Left cardiac atrium (tissue), 4 donors: ENCODE measurements around the gene CEP170B. TPM values are rescaled to one million over a fixed set of nuclear protein-coding genes. Genes with fewer than 3 reads are reported as not detected.

ENCODE experiments used
- ATAC-seq, 2 donors: fragments of 200-7000 bp; cut with Tn5 transposase; one replicate each; pipeline ENCODE4 v1.9.1; 2020; ENCODE audit warnings: mild to moderate bottlenecking in 2 of 2, moderate library complexity in 2 of 2
- DNase-seq: peaks from one replicate; pipeline ENCODE4 v3.0.0-alpha.2; 2020
- intact Hi-C, 2 donors: fragments of 100-400 bp; cut with DNase I; formaldehyde crosslinking; loops; one replicate each; pipeline versions ENCODE4 v1.14.1 to v1.15.1; 2022 to 2023
- total RNA-seq, 2 donors: library from RNA; stranded (reverse); fragmentation: NEBNext Ultra II Directional; extraction: Animal tissue kit (Norgen Biotek cat#: 25700); gene quantifications; one replicate each; pipeline ENCODE4 v1.2.1, GENCODE V29; 2021
- donor health status: DM: no; HTN: yes; CAD: no.
- donor health status: DM: no; HTN: yes; CAD: no; lungs with severe emphysema.
- donor health status: DM: yes; HTN: yes; CAD: no.
- donor health status: Dilated cardiomyopathy.

Gene CEP170B
- total RNA-seq, 2 donors from 2014 or later = 12.4 to 17.2 TPM

DNA sequence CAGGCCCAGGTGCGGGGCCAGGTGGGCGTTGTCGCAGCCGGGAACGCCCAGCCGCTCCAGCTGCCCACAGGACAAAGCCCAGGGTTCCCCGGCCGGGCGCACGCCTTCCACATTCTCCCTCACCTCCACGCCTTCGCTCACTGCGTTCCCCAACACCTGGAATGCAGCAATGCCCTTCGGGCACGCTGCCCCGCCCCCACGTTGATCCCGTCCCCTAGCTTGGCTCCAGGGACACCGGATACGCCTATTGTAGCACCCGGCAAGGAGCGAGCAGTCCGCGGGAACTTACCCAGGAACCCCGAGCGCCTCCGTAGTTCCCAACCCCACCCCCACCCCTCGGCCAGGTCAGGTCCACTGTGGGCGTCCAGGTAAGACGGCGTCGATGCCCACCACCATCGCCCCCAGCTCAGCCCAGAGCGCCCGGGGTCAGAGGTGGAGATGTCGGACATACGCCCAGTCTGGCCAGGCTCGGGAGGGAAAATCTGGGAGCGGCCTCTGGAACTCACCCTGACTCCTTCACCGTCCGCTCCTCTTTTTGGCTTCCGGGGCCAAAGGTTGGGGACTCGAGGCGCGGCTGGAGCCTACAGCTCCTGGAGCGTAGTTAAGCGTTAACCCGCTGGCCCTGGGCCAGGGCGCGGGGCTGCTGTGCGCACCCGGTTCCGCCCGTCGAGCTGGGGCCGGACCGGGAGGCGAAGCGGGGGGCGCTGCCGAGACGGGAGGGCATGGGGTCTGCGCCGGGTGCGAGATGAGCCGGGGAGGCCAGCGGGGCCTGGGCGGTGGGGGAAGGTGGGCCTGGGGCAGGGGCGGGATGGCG is 594 bp upstream of the CEP170B start:
- DNase-seq (no peak), ATAC-seq (peak; percentile 0 to 3)
- intact Hi-C loops = no loop called here

DNA sequence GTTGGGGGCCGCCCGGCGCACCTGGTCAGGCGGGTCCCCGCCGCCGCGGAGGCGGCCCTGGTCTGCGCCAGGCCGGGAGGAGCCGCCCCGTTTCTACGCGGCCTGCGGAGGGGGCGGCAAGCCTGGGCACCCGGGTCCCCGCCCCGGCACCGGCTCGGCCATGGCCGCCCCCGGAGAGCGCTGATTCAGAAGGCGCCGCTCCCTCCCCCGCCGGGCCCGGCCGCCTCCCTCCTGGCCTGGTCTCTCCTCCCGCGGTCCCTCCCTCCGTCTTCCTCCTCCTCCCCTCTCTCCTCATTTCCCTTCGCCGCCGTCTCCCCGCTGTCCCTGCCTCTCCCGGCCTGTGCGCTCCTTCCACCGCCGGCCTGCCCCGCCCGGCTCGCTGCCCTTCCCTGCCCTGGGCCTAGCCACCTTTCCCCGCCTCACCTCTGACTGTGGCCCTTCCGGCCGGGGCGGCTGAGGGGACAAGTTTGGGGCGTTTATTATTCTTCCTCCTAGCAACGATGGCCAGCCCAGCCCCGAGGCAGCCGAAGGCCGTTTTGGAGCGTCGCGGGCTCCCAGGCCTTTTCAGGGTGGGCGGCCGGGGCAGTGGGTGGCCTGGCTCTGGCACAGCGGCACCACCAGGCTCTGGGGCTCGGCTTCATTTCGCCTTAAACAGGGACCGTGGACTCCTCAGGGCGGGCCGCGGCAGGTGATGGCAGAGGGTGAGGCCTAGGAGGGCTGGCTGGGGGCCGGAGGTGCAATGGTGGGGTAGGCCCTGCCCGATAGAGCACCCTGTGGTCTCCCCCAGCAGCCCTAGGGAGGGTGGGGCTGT is 768 bp downstream of the CEP170B start:
- DNase-seq (peak; percentile 77), ATAC-seq (peak; percentile 80 to 87)
- intact Hi-C loops = no loop called here

DNA sequence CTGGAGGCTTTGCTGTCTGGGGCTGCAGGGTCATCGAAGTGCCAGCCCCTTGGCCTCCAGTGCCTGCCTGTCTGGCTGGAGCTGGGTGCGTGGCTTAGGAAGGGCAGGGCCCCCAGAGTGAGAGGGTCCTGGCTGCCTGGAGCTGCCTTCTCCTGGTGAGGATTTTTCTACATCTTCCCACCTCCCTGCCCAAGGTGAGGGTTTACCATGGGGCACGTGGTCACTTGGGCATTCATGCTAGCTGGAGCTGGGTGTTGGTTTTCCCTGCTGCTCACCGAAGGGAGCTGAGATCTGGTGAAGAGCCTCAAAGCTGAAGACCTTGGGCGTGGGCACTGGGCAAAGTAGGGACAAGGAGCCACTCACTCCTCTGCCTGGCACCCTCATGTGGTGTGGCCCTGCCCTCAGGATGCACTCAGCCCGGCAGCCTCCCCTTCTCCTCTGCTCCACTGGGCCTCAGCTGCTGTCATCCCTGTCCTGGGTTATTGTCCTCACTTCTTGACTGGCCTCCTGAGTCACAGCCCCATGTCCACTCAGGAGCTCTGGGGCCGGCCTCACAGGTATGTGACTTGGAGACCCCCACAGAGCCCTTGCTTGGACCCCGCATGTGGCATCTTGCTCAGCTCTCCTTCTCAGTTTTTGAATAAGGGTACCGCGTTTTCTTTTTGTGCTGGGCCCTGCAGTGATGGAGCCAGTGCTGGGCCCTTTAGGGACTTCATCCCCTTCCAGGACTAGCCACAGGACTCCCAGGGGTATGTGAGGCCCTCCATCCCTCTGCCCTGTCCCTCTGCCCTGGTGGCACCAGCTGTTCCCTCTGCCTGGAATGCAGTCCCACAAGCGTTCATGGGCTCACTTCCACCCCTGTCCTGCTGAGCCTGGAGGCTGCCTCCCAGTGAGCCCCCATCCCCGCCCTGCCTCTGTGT is 1.6 kb downstream of the CEP170B start:
- intact Hi-C loops = no loop called here
- no peak for ATAC-seq
- DNase-seq = no peak

DNA sequence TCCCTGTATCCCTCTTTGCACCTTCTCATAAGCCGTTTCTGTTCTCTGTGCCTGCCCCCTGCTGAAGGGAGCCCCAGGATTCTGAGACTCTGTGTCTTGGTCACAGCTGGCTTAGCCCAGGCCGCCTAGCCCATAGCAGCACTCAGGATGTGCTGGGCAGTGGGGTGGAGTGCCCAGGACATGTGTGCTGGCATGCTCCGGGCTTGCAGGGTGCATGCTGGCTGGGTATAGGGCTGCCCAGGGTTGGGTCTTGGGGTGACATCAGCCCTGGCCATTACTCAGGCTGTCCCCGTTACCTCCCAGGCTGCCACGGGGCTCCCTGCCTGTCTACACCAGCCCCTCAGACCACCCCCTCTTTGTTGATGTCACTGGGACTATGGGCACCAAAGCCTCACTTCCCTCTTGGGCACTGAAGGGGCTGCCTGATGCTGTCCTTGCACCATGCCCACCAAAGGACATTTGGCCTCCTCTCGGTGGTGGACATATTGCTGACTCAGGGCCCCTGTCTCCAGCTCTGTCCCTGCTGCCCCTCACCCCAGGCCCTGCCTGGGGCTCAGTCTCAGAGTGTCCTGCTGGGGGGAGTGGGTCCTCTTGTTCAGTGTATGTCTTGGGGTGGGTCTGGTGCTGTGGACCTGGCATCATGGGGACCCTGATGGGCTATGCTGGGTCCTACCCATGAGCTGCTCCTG is 2.4 kb downstream of the CEP170B start:
- no peak for DNase-seq
- ATAC-seq = no peak
- intact Hi-C loops = no loop called here

DNA sequence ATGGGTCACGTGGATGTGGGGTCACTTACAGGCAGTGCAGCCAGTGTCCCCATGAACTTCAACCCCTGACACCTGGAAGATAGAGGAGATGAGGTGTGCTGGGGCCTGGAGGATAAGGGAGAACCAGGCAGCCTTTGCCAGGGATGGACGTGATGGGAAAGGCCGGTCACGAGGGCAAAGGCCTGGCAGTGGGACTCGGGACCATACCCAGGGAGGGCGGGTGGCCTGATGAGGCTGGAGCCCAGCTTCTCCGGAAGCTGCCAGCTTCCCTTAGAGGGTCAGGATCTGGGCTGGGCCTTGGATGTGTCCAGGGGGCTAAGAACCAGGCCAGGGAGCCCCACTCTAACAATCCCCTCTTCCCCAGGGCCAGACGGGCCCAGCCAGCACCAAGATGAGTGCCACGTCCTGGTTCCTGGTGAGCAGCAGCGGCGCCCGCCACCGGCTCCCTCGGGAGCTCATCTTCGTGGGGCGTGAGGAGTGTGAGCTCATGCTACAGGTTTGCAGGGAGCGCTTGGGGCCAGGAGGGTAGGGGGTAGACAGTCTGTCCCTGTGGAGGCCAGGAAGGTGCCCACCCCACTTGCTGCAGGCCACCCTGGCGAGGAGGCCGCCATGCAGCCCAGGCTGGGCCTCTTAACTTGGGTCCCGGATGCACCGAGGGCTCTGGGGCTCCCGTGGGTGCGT is 3.1 kb downstream of the CEP170B start:
- ATAC-seq (no peak), DNase-seq (no peak)
- intact Hi-C loops = no loop called here

DNA sequence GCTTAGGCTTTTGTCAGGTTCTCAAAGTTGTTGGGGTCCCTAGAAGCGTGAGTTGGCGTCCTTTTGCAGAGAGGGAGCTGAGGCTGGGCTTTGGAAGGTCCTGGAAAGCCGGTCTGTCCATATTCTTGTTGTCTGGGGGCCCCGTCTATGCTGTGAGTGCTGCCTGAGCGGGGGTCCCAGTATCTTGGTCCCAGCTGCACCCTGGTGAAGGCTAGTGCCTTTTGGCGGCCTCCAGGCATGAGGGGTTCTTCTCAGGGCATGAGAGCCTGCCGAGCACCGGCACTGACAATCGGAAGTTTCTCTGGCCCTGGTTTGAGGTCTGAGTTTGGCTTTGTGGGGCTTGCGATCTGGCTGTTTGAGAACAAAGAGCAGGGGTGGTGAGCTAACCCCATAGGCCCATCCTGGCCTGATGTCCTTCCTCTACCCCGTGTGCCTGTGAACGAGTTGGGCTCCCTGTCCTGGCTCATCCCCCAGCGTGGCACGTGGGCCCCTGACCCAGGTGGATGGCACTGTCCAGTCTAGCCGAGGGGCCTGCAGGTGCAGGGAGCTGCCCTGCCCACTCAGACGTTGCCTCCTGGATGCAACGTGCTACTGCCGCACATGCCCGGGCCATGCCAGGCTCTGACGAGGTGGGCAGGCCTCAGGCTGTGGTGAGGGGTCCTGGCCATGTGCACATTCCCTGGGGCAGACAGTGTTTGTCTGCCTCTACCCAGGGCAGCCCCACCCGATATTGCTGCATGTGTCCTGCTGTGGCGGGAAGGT is 3.9 kb downstream of the CEP170B start:
- DNase-seq (no peak), ATAC-seq (no peak)

DNA sequence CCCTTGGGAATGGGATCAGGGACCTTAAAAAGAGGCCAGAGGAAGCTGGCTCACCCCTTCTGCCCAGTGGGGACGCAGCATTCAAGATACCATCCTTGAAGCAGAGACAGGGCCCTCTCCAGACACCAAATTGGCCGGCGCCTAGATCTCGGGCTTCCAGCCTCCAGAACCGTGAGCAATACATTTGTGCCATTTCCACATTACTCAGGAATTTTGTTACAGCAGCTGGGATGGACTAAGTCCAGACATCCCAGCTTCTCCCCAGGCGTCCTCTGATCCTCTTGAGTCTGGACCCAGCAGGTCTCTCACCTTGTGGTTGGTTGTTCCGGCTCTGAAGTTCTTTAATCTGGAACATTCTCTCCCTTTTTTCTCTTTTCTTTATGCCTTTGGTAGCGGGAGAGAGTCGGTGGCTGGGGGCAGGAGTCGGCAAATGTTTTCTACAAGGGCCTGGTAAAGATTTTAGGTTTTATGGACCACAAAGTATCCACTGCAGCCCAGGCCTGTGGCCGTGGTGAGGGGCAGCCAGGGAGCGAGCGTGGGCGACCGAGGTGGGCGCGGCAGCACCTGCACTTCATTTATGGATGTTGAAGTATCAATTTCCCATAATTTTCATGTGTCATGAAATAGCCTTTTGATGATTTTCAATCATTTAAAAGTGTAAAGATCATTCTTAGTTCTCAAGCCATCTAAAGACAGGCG is 4.8 kb downstream of the CEP170B start:
- DNase-seq = no peak
- intact Hi-C loops = no loop called here
- no peak for ATAC-seq

More for the DNA sequence above, 3.9 kb downstream of the CEP170B start:
- intact Hi-C loops = no loop called here

DNA sequence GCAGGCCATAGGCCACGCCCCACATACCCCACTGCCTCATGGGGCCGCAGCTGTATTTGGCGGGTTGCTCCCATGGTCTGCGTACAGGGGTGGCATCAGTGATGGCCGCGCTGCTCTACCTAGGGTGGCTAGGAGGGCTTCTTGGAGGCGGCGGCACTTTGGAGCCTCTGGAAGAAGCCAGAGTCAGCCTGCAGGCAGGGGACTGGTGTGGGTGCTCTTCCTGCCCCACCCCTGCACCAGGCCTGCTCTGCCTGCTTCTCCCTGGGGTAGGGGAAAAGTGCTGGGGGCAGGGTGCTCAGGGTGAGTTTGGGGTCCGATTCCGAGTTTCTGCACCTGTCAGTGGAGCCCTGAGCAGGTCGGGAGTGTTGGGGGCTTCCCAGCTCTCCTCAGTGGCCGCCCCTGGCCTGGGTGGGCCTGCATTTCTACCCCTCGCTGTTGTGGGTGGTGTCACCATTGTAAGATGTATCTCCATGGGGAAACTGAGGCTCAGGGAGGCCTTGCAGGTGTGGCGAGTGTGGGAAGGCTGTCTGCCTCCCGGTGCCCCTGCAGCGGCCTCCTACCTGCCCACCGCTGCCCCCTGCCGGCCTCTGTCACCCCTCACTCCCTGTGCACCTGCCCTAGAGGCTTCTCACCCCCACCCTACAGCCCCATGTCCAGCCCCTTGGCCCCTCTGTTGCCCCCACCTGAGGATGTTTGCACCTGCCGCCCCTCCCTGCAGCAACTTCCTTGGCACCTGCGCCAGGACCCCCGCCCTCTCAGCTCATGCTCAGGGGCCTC is 5.5 kb downstream of the CEP170B start:
- DNase-seq = no peak
- ATAC-seq = no peak
- intact Hi-C loops = no loop called here

DNA sequence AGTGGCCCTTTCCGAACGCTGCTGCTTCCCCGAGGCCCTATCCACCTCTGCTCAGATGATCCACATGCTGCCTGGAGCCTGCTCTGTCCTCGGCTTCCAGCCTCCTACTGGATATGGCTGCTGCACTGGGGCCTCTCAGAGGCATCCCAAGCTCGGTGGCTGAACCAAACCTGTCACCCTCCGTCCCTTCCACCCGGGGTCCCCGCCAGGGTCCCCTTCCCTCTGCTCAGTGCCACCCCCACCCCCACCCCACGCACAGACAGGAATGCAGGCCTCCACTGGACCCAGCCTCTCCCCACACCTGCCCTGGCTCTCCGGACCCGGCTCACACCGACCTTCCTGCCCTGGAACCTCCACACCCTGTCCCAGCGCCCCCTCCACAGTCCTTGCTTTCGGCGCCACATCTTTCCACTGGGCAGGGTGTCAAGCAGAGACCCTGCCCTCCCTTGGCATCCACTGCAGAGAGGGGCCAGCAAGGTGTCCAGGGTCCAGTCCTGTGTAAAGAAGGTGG is 6.1 kb downstream of the CEP170B start:
- intact Hi-C loops = no loop called here
- ATAC-seq (no peak), DNase-seq (no peak)

DNA sequence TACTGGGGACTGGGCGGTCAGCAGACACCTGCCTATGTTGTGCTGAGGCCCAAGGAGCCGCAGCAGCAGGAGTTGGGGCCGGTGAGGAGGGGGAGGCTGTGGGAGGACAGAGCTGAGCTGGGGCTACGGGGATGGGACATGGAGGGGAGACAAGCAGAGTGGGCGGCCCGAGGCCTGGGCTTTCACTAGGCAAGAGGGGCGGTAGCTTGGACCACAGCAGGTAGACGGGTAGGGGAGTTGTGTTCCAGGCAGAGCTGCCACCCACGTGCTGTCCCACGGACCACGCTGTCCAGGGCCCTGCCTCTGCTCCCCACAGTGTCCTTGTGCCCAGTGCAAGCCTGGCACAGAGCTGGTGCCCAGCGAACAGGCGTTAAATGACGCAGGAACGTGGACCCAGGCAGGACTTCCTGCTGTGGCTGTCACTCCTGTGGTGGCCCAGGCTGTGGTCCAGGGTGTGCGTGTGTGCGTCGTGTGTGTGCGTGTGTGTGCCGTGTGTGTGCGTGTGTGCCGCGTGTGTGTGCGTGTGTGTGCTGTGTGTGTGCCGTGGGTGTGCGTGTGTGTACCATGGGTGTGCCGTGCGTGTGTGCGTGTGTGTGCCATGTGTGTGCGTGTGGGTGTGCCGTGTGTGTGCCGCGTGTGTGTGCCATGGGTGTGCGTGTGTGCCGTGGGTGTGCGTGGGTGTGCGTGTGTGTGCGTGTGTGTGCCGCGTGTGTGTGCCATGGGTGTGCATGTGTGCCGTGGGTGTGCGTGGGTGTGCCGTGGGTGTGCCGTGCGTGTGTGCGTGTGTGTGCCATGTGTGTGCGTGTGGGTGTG is 6.8 kb downstream of the CEP170B start:
- intact Hi-C loops = no loop called here
- DNase-seq = no peak
- no peak for ATAC-seq

DNA sequence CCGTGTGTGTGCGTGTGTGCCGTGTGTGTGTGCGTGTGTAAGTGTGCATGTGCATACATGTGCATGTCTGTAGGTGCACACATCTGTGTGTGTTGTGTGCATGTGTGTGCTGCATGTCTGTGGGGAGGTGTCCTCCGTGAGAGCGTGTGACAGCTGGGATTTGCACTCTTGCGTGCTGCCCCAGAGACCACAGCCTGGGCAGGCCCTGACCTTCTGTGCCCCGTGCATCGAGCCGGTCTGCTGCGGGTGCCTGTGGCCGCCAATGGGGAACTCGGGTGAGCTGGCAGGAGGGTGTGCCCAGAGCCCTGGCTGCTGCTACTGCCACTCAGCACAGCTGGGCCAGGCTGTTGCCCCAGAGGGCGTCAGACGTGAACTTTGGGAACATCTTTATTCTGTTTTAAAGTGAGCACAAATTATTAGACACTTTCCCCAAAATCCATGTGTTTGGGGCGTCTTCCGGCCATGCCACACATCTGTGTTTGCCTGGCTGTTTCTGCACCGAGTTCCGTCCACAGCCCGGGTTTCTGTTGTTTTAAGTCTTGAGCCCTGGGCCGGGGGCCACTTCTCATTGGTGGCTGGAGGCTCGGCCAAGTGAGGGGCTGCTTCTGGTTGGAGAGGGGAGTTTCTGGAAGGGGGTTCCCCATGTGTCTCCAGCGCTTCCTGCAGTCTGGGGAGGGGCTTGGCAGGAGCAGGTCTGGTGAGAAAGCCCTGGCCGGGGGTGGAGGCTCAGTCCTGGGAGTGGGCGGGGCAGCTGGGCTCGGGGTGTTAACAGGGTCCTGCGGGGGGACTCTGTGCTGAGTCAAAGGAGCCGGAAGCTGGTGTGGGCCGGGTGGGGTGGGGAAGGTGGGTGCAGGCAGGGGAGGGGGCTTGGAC is 7.6 kb downstream of the CEP170B start:
- peak; percentile 22 to 66 for ATAC-seq
- DNase-seq = no peak
- intact Hi-C loops = no loop called here

DNA sequence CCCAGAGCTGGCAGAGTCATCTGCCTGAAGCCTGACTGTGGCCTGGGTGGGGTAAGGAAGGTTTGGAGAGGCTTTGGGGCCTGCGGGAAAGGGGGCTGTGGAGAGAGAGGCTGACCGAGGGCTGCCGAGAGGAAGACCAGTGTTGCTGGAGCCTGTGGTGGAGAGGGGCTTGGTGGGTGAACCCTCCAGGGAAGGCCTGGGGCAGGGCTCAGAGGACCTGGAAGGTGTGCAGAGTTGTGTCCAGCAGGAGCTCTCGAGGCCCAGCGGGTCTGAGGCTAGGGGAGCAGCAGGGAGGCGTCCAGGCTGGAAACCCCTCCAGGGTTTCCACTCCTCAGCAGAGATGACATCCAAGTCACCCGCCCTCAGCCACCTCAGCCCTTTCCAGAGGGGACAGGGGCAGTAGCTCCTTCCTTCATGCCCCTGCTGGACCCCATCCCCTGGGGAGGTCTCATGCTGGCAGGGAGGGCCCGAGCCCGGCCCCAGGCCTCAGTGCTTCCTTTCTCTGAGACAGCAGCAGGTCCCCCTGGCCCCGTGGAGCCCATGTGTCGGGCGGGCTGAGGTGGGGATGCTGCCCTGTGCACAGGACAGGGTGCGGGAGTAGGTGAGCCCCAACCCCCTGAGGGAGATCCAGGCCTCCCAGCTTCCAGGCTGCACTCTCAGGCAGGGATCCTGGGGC is 8.4 kb downstream of the CEP170B start:
- DNase-seq (no peak), ATAC-seq (no peak)
- intact Hi-C loops = no loop called here

DNA sequence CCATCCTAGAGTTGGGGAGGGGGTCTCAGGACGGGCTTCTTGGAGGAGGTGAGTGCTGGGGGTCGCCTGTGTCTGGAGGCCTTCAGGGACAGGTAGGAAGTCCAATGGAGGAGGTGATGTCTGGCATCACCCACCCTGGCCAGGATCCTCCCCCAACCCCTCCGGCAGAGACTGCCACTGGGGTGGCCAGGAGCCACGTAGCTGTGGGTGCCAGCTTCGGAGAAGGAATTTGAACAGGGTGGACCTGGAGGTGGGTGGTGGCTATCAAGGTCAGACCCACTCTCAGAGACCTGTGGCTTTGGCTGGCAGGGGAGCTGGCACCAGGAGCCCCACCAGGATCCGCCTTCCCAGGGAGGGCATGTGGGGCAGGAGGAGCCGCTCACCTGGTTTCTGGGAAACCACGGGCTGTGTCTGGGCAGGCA is 9.1 kb downstream of the CEP170B start:
- no peak for DNase-seq
- ATAC-seq = no peak
- intact Hi-C loops = no loop called here
